Spinal cord (tissue), 10 donors: Measurements from ENCODE around the gene MGAT3. TPM values are rescaled to one million over a fixed set of nuclear protein-coding genes. Genes with fewer than 3 reads are reported as not detected.

Experiments used
- DNase-seq, 6 donors: peaks; one replicate each; pipeline versions ENCODE4 v3.0.0 to v3.0.0-alpha.2; 2013 to 2015; ENCODE audit warnings: low spot score in 6 of 6, low read depth in 4 of 6
- H3K27ac ChIP-seq: one replicate; pipeline ENCODE4 v1.5.1; 2013; ENCODE audit warnings: low read depth, low read length, control low read depth
- H3K27me3 ChIP-seq: one replicate; pipeline ENCODE4 v1.6.1; 2013; ENCODE audit warnings: low read length; ENCODE audit not compliant: control insufficient read depth, insufficient read depth
- H3K36me3 ChIP-seq: one replicate; pipeline ENCODE4 v1.6.1; 2013; ENCODE audit warnings: low read length; ENCODE audit not compliant: control insufficient read depth, insufficient read depth
- H3K4me1 ChIP-seq: one replicate; pipeline ENCODE4 v1.6.1; 2013; ENCODE audit warnings: low read length; ENCODE audit not compliant: control insufficient read depth, insufficient read depth
- H3K4me3 ChIP-seq: one replicate; pipeline ENCODE4 v1.5.1; 2013; ENCODE audit warnings: low read depth, low read length, control low read depth
- H3K9me3 ChIP-seq: one replicate; pipeline ENCODE4 v1.6.1; 2013; ENCODE audit warnings: low read length; ENCODE audit not compliant: control insufficient read depth, insufficient read depth
- WGBS: methylation state at CpG from one replicate; pipeline ENCODE4 v1.1.5; 2013; ENCODE audit warnings: missing lambda C conversion rate; ENCODE audit not compliant: insufficient coverage; 5-methylcytosine and 5-hydroxymethylcytosine counted together
- polyA plus RNA-seq, 2 donors: library from polyadenylated mRNA; unstranded; fragments of 120-200 nt; gene quantifications; one replicate each; pipeline ENCODE4 v1.2.1, GENCODE V29; 2013; ENCODE audit not compliant: insufficient read length in 2 of 2
- total RNA-seq, 2 donors: library from RNA; depleted of rRNA in 1 of 2; stranded (reverse); fragments of 120-200 nt in 1 of 2; fragments of >200 nt in 1 of 2; gene quantifications; one replicate each; pipeline versions ENCODE4 v1.2.3 to v1.2.4, GENCODE V29; 2013 to 2014
- donor health status: healthy.

The MGAT3 gene
- total and polyA plus RNA-seq, 4 donors, result 19.9 to 79.7 (median 50.8) TPM

DNA sequence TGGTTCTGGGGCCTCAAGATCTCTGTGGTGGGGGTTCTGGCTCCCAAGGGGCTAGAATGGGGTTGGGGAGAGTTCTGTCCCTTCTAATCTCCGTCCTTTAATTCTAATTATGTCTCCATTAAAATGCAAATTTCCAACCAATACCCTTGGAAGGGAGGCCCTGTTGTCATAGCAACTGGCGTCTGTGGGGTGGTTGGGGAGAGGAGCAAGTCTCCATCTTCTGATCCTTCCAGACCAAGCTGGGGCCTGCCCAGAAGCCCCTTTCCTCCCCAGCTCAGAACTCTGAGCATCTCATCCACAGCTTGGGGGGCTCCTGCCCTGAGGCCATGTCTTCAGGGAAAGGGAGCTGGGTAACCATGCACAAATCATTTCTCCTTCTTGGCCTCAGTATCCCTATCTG is 81.2 kb downstream of the MGAT3 start:
- H3K36me3 ChIP-seq, result no peaks in the 10 kb centered on the region
- H3K4me3 ChIP-seq, result no peak overlapping the region
- DNase-seq, result peak in 1 of 6 donors; percentile 74
- H3K27ac ChIP-seq, result no peak overlapping the region
- peaks cover 20% of the 10 kb centered on the region for H3K4me1 ChIP-seq
- H3K27me3 ChIP-seq, result no peaks in the 10 kb centered on the region
- no peaks in the 10 kb centered on the region for H3K9me3 ChIP-seq
- no CpG with 5 or more reads among the region's 2 CpGs for WGBS

Other genes starting within 250 kb of the MGAT3 start
- gene PDGFB, start 212.0 kb upstream of the MGAT3 start, total RNA-seq, result 1 to 10 TPM; 5.9 to 9.8 TPM
- 10 to 100 TPM; 18.1 to 18.3 TPM for gene PDGFB, start 212.0 kb upstream of the MGAT3 start, polyA plus RNA-seq
- gene RPL3, start 137.4 kb upstream of the MGAT3 start, total RNA-seq, result 1,000 to 10,000 TPM; 1,197 to 1,581 TPM
- 1,000 to 10,000 TPM; 1,671 to 1,853 TPM for gene RPL3, start 137.4 kb upstream of the MGAT3 start, polyA plus RNA-seq
- gene SYNGR1, start 107.0 kb upstream of the MGAT3 start, total RNA-seq, result 10 to 100 TPM; 43.8 to 63.8 TPM
- gene SYNGR1, start 107.0 kb upstream of the MGAT3 start, polyA plus RNA-seq, result 10 to 100 TPM; 78.1 to 99.1 TPM
- gene TAB1, start 57.2 kb upstream of the MGAT3 start, total RNA-seq, result 10 to 100 TPM; 14.6 to 21.4 TPM
- 10 to 100 TPM; 35.7 to 44.1 TPM for gene TAB1, start 57.2 kb upstream of the MGAT3 start, polyA plus RNA-seq
- gene MIEF1, start 45.3 kb downstream of the MGAT3 start, total RNA-seq, result 10 to 100 TPM; 18.1 to 21.4 TPM
- 10 to 100 TPM; 34.7 to 35.3 TPM for gene MIEF1, start 45.3 kb downstream of the MGAT3 start, polyA plus RNA-seq
- 100 to 1,000 TPM in 1 of 2 donors, 10 to 100 TPM in 1; 72.8 to 250 TPM for gene ATF4, start 63.5 kb downstream of the MGAT3 start, total RNA-seq
- 100 to 1,000 TPM; 256 to 268 TPM for gene ATF4, start 63.5 kb downstream of the MGAT3 start, polyA plus RNA-seq
- 10 to 100 TPM; 30.5 to 96.6 TPM for gene RPS19BP1, start 75.7 kb downstream of the MGAT3 start, total RNA-seq
- gene RPS19BP1, start 75.7 kb downstream of the MGAT3 start, polyA plus RNA-seq, result 10 to 100 TPM; 87.8 to 88.9 TPM
- 1 to 10 TPM; 1.2 to 4.5 TPM for gene CACNA1I, start 113.7 kb downstream of the MGAT3 start, total RNA-seq
- 1 to 10 TPM; 6.8 to 8.5 TPM for gene CACNA1I, start 113.7 kb downstream of the MGAT3 start, polyA plus RNA-seq